HCT116 (cell line): ENCODE measurements around the gene MYL4. TPM values are rescaled to one million over a fixed set of nuclear protein-coding genes. Genes with fewer than 3 reads are reported as not detected.

Experiments
- ATAC-seq: fragments of 200-7000 bp; cut with Tn5 transposase; 2 replicates; pipeline ENCODE4 v1.9.1; 2020; ENCODE audit warnings: mild to moderate bottlenecking, moderate library complexity
- BruUV-seq: library from RNA; stranded (reverse); fragments of 400-500 nt; replicated peaks from 2 replicates; lab custom pipeline; 2021; lab: Mats Ljungman, UMichigan
- CTCF ChIA-PET: fragments of 300-600 bp; sonication (Branson Sonifier 250); formaldehyde crosslinking; loops from one replicate; lab custom pipeline; 2021; ENCODE audit warnings: antibody characterized with exemption; lab: Charles Lee
- POLR2A ChIA-PET: fragments of 300-600, 350-600 bp; sonication (Branson Sonifier 250); formaldehyde crosslinking; loops from one replicate; lab custom pipeline; 2021; ENCODE audit warnings: antibody characterized with exemption; lab: Charles Lee
- RAD21 ChIA-PET, 2 experiments: fragments of 300-600 bp; sonication (Branson Sonifier 250); formaldehyde crosslinking; loops; one replicate each; lab custom pipeline; 2023; ENCODE audit warnings: low total read pairs in 2 of 2; ENCODE audit not compliant: uncharacterized antibody in 2 of 2, unreplicated experiment in 2 of 2, low non-redundant PET in 1 of 2; lab: Charles Lee
- DNase-seq: peaks from one replicate; pipeline ENCODE4 v3.0.0-alpha.2; 2010; ENCODE audit warnings: low read depth, low spot score
- H2AFZ ChIP-seq: fragments of 200-600 bp; shearing (Covaris generic), sonication (generic); 2 replicates; pipeline ENCODE4 v1.6.1; 2017; ENCODE audit warnings: low read depth, mixed run types, mixed read lengths, antibody characterized with exemption, low read length; ENCODE audit not compliant: poor library complexity, severe bottlenecking
- H3K27ac ChIP-seq: 2 replicates; pipeline ENCODE4 v1.5.1; 2012; ENCODE audit warnings: low read depth, low read length
- H3K27me3 ChIP-seq: fragments of 200-600 bp; sonication (generic); 2 replicates; pipeline ENCODE4 v1.6.1; 2016; ENCODE audit warnings: mixed run types, low read length, mixed read lengths; ENCODE audit not compliant: insufficient read depth
- H3K36me3 ChIP-seq, 2 experiments: fragments of 200-500 bp in 1 of 2; fragments of 200-600 bp in 1 of 2; sonication (Bioruptor generic) in 1 of 2; sonication (generic) in 1 of 2; 2 replicates each; pipeline versions ENCODE4 v1.5.1 to v1.6.1; 2014 to 2016; ENCODE audit warnings: low read length in 2 of 2, inconsistent platforms in 1 of 2, mixed read lengths in 1 of 2, mixed run types in 1 of 2; ENCODE audit not compliant: insufficient read depth in 2 of 2, control insufficient read depth in 1 of 2
- H3K4me1 ChIP-seq, 2 experiments: fragments of 200-600 bp in 1 of 2; sonication (generic) in 1 of 2; 2 replicates each; pipeline versions ENCODE4 v1.5.1 to v1.6.1; 2012 to 2017; ENCODE audit warnings: low read length in 2 of 2, inconsistent platforms in 1 of 2, mild to moderate bottlenecking in 1 of 2, mixed read lengths in 1 of 2, mixed run types in 1 of 2, moderate library complexity in 1 of 2; ENCODE audit not compliant: insufficient read depth in 2 of 2, control insufficient read depth in 1 of 2
- H3K4me2 ChIP-seq: fragments of 200-600 bp; sonication (generic); 2 replicates; pipeline ENCODE4 v1.6.1; 2017; ENCODE audit warnings: mixed run types, low read length, mixed read lengths
- H3K4me3 ChIP-seq, 2 experiments: fragments of 200-600 bp in 1 of 2; sonication (generic) in 1 of 2; replicated peaks in 1 of 2; 2 replicates each; pipeline ENCODE4 v1.5.1; 2011 to 2016; ENCODE audit warnings: low read length in 2 of 2, control low read depth in 1 of 2, low read depth in 1 of 2, mild to moderate bottlenecking in 1 of 2, mixed read lengths in 1 of 2, mixed run types in 1 of 2
- H3K79me2 ChIP-seq: fragments of 200-600 bp; sonication (generic); 2 replicates; pipeline ENCODE4 v1.6.1; 2017; ENCODE audit warnings: mild to moderate bottlenecking, mixed run types, low read length, moderate library complexity, mixed read lengths; ENCODE audit not compliant: insufficient read depth
- H3K9ac ChIP-seq: fragments of 200-600 bp; sonication (generic); 2 replicates; pipeline ENCODE4 v1.6.1; 2016; ENCODE audit warnings: low read length, mixed read lengths
- H3K9me2 ChIP-seq: fragments of 200-600 bp; sonication (generic), shearing (Covaris generic); 2 replicates; pipeline ENCODE4 v1.6.1; 2017; ENCODE audit warnings: mixed run types, mild to moderate bottlenecking, moderate library complexity; ENCODE audit not compliant: insufficient read depth
- H3K9me3 ChIP-seq, 2 experiments: fragments of 200-500 bp in 1 of 2; fragments of 200-600 bp in 1 of 2; sonication (Bioruptor generic) in 1 of 2; sonication (generic) in 1 of 2; 2 replicates each; pipeline ENCODE4 v1.6.1; 2014 to 2017; ENCODE audit warnings: low read length in 2 of 2, mixed read lengths in 2 of 2, inconsistent platforms in 1 of 2, low read depth in 1 of 2, mild to moderate bottlenecking in 1 of 2, mixed run types in 1 of 2, moderate library complexity in 1 of 2; ENCODE audit not compliant: control insufficient read depth in 1 of 2, insufficient read depth in 1 of 2
- H4K20me1 ChIP-seq: fragments of 200-600 bp; sonication (generic), shearing (Covaris generic); 2 replicates; pipeline ENCODE4 v1.6.1; 2017; ENCODE audit warnings: mixed run types, mild to moderate bottlenecking, moderate library complexity; ENCODE audit not compliant: insufficient read depth
- EZH2 ChIP-seq: fragments of 200-600 bp; sonication (generic); IDR thresholded peaks from 2 replicates; pipeline ENCODE4 v1.6.1; 2017; ENCODE audit warnings: antibody characterized with exemption, mixed run types
- JUND ChIP-seq: IDR thresholded peaks from 2 replicates; pipeline ENCODE4 v1.6.1; 2012
- POLR2A ChIP-seq: IDR thresholded peaks from 2 replicates; pipeline ENCODE4 v1.7.0; 2011; ENCODE audit warnings: borderline replicate concordance; ENCODE audit not compliant: insufficient read depth, insufficient read length; ENCODE audit errors: extremely low read depth
- POLR2AphosphoS5 ChIP-seq: IDR thresholded peaks from 2 replicates; pipeline ENCODE4 v1.6.1; 2011; ENCODE audit warnings: mild to moderate bottlenecking, low read depth, low read length, moderate library complexity
- SIN3A ChIP-seq: IDR thresholded peaks from 2 replicates; pipeline ENCODE4 v1.6.1; 2012; ENCODE audit warnings: low read depth
- SP1 ChIP-seq: IDR thresholded peaks from 2 replicates; pipeline ENCODE4 v1.6.1; 2012; ENCODE audit warnings: low read depth
- YY1 ChIP-seq: IDR thresholded peaks from 2 replicates; pipeline ENCODE4 v1.6.1; 2011; ENCODE audit warnings: low read length, low read depth, moderate library complexity, mild to moderate bottlenecking; ENCODE audit not compliant: insufficient replicate concordance; ENCODE audit errors: extremely low read depth
- ZNF274 ChIP-seq: fragments of 200-500 bp; sonication (Bioruptor generic); IDR thresholded peaks from 2 replicates; pipeline ENCODE4 v1.6.1; 2014; ENCODE audit warnings: mild to moderate bottlenecking, low read depth, low read length, inconsistent platforms
- intact Hi-C: fragments of 100-400 bp; cut with micrococcal nuclease; formaldehyde crosslinking; loops from 2 replicates; pipeline ENCODE4 v1.10.0; 2022
- total RNA-seq: library from RNA; stranded (reverse); gene quantifications from one replicate; pipeline ENCODE4 v1.2.1, GENCODE V29; 2021; ENCODE audit not compliant: unreplicated experiment
- TF ChIP-seq, protein P1 (sequence below): IDR thresholded peaks from 2 replicates; pipeline ENCODE4 v1.6.1; 2012; ENCODE audit warnings: low read depth
- TF ChIP-seq, protein P2 (sequence below): IDR thresholded peaks from 2 replicates; pipeline ENCODE4 v1.6.1; 2011; ENCODE audit warnings: mild to moderate bottlenecking, low read length, moderate library complexity; ENCODE audit not compliant: insufficient replicate concordance; ENCODE audit errors: extremely low read depth
- TF ChIP-seq, protein P3 (sequence below), 3 experiments: fragments of 200-600 bp in 1 of 3; sonication (generic) in 1 of 3; IDR thresholded peaks in 2 of 3; conservative IDR thresholded peaks in 1 of 3; 2 replicates each; pipeline ENCODE4 v1.5.1; 2012 to 2017; ENCODE audit warnings: low read depth in 2 of 3, low read length in 2 of 3, antibody characterized with exemption in 1 of 3, borderline replicate concordance in 1 of 3, control low read depth in 1 of 3, mild to moderate bottlenecking in 1 of 3, mixed read lengths in 1 of 3, mixed run types in 1 of 3, moderate library complexity in 1 of 3; ENCODE audit not compliant: insufficient read depth in 1 of 3

Gene MYL4
- total RNA-seq, 1 experiment from 2014 or later, result 0.32 TPM

GRCh38 chr17:47266782-47267181 lies 57.6 kb downstream of the MYL4 start:
- no peaks in the 10 kb centered on the region for H3K27me3 ChIP-seq
- no peak overlapping the region for H3K4me2 ChIP-seq
- H3K79me2 ChIP-seq, result no peaks in the 10 kb centered on the region
- no peak for ATAC-seq
- H3K36me3 ChIP-seq, result no peaks in the 10 kb centered on the region
- RAD21 ChIA-PET, result no interaction called here
- no peak overlapping the region for H3K27ac ChIP-seq
- TF ChIP-seq, protein P1, sequence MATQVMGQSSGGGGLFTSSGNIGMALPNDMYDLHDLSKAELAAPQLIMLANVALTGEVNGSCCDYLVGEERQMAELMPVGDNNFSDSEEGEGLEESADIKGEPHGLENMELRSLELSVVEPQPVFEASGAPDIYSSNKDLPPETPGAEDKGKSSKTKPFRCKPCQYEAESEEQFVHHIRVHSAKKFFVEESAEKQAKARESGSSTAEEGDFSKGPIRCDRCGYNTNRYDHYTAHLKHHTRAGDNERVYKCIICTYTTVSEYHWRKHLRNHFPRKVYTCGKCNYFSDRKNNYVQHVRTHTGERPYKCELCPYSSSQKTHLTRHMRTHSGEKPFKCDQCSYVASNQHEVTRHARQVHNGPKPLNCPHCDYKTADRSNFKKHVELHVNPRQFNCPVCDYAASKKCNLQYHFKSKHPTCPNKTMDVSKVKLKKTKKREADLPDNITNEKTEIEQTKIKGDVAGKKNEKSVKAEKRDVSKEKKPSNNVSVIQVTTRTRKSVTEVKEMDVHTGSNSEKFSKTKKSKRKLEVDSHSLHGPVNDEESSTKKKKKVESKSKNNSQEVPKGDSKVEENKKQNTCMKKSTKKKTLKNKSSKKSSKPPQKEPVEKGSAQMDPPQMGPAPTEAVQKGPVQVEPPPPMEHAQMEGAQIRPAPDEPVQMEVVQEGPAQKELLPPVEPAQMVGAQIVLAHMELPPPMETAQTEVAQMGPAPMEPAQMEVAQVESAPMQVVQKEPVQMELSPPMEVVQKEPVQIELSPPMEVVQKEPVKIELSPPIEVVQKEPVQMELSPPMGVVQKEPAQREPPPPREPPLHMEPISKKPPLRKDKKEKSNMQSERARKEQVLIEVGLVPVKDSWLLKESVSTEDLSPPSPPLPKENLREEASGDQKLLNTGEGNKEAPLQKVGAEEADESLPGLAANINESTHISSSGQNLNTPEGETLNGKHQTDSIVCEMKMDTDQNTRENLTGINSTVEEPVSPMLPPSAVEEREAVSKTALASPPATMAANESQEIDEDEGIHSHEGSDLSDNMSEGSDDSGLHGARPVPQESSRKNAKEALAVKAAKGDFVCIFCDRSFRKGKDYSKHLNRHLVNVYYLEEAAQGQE, result no peak
- no peak for TF ChIP-seq EZH2
- no peak for TF ChIP-seq YY1
- TF ChIP-seq JUND, result no peak
- TF ChIP-seq SIN3A, result no peak
- TF ChIP-seq, protein P2, sequence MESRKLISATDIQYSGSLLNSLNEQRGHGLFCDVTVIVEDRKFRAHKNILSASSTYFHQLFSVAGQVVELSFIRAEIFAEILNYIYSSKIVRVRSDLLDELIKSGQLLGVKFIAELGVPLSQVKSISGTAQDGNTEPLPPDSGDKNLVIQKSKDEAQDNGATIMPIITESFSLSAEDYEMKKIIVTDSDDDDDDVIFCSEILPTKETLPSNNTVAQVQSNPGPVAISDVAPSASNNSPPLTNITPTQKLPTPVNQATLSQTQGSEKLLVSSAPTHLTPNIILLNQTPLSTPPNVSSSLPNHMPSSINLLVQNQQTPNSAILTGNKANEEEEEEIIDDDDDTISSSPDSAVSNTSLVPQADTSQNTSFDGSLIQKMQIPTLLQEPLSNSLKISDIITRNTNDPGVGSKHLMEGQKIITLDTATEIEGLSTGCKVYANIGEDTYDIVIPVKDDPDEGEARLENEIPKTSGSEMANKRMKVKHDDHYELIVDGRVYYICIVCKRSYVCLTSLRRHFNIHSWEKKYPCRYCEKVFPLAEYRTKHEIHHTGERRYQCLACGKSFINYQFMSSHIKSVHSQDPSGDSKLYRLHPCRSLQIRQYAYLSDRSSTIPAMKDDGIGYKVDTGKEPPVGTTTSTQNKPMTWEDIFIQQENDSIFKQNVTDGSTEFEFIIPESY, result no peak
- TF ChIP-seq POLR2AphosphoS5, result no peak
- TF ChIP-seq ZNF274, result no peak
- no peak for TF ChIP-seq POLR2A
- TF ChIP-seq, protein P3, sequence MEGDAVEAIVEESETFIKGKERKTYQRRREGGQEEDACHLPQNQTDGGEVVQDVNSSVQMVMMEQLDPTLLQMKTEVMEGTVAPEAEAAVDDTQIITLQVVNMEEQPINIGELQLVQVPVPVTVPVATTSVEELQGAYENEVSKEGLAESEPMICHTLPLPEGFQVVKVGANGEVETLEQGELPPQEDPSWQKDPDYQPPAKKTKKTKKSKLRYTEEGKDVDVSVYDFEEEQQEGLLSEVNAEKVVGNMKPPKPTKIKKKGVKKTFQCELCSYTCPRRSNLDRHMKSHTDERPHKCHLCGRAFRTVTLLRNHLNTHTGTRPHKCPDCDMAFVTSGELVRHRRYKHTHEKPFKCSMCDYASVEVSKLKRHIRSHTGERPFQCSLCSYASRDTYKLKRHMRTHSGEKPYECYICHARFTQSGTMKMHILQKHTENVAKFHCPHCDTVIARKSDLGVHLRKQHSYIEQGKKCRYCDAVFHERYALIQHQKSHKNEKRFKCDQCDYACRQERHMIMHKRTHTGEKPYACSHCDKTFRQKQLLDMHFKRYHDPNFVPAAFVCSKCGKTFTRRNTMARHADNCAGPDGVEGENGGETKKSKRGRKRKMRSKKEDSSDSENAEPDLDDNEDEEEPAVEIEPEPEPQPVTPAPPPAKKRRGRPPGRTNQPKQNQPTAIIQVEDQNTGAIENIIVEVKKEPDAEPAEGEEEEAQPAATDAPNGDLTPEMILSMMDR (IDR thresholded peaks at IDR 0.05 in 2 of 3, conservative IDR thresholded peaks at IDR 0.05 in 1 of 3; ENCODE audit: borderline replicate concordance in 1 of 3, insufficient read depth in 1 of 3, low read depth in 2 of 3, low read length in 2 of 3), result no peak
- TF ChIP-seq SP1, result no peak
- TF ChIP-seq, all 23 proteins: peak for 0
- Histone ChIP-seq H4K20me1 (no peaks in the 10 kb centered on the region), H3K4me3 (no peak overlapping the region), H3K9me3 (no peaks in the 10 kb centered on the region), H3K9me2 (no peaks in the 10 kb centered on the region), H3K4me1 (peaks cover 0 to 20% of the 10 kb centered on the region in 2 experiments; a peak in 2 of 4 replicates), H3K9ac (no peak overlapping the region), H2AFZ (no peak overlapping the region)
- DNase-seq, result no peak
- no TSS peak for BruUV-seq
- ChIA-PET POLR2A (no interaction called here), CTCF (no interaction called here)
- intact Hi-C loops, result no loop called here
